Stimulated activated naive B cell treated with anti-CD40 and anti-IgM and Interleukin-4, amounts not matched to agents 10 μg/mL and 1 μg/mL and 100 μg/mL, for 72 hours (primary cell): ENCODE results near the gene ZFHX2.

ENCODE experiments used
- ATAC-seq, 2 donors: fragments of 150-1000 bp; cut with Tn5 transposase; replicated peaks; 2 replicates each; pipeline ENCODE4 v1.10.0; 2021; ENCODE audit warnings: moderate library complexity in 1 of 2
- DNase-seq: peaks from one replicate; pipeline ENCODE4 v3.0.0; 2021
- H3K27ac Mint-ChIP-seq: one replicate; pipeline ENCODE4 v1.8.0; 2022; ENCODE audit warnings: mild to moderate bottlenecking, mixed read lengths
- H3K27me3 Mint-ChIP-seq, 2 donors: one replicate each; pipeline ENCODE4 v1.8.0; 2022; ENCODE audit warnings: mixed read lengths in 2 of 2
- H3K36me3 Mint-ChIP-seq, 2 donors: one replicate each; pipeline ENCODE4 v1.8.0; 2022; ENCODE audit warnings: mixed read lengths in 2 of 2, mild to moderate bottlenecking in 1 of 2
- H3K4me1 Mint-ChIP-seq, 2 donors: one replicate each; pipeline ENCODE4 v1.8.0; 2022; ENCODE audit warnings: mixed read lengths in 2 of 2, mild to moderate bottlenecking in 1 of 2
- H3K4me3 Mint-ChIP-seq, 2 donors: one replicate each; pipeline ENCODE4 v1.8.0; 2022; ENCODE audit warnings: mild to moderate bottlenecking in 2 of 2, mixed read lengths in 2 of 2, moderate library complexity in 1 of 2
- H3K9me3 Mint-ChIP-seq, 2 donors: one replicate each; pipeline ENCODE4 v1.8.0; 2022; ENCODE audit warnings: mixed read lengths in 2 of 2, mild to moderate bottlenecking in 1 of 2

ZFHX2 gene

GRCh38 chr14:23559010-23559925 is 7.7 kb upstream of the ZFHX2 start:
- no peaks in the 10 kb centered on the region for H3K27me3 Mint-ChIP-seq
- ATAC-seq, result no peak
- peaks cover 48 to 72% of the 10 kb centered on the region in 2 donors for H3K4me1 Mint-ChIP-seq
- peak overlapping the region; percentile 84 for H3K27ac Mint-ChIP-seq
- DNase-seq, result no peak
- no peaks in the 10 kb centered on the region for H3K9me3 Mint-ChIP-seq
- peaks cover 33 to 48% of the 10 kb centered on the region in 2 donors for H3K36me3 Mint-ChIP-seq
- no peak overlapping the region for H3K4me3 Mint-ChIP-seq

- Mint-ChIP-seq H3K36me3 (peaks cover 30 to 42% of the 10 kb centered on the region in 2 donors), H3K27ac (peak overlapping the region; percentile 84), H3K4me3 (peak overlapping the region; percentile 14 to 98), H3K4me1 (peaks cover 44 to 72% of the 10 kb centered on the region in 2 donors), H3K27me3 (no peaks in the 10 kb centered on the region), H3K9me3 (no peaks in the 10 kb centered on the region)
- no peak for DNase-seq
- no peak for ATAC-seq
These were observed 6.9 kb upstream of the ZFHX2 start for GRCh38 chr14:23558346-23559009.

- ATAC-seq (no peak), DNase-seq (no peak)
- H3K4me3 Mint-ChIP-seq, result peak overlapping the region; percentile 14 to 98
- peak overlapping the region; percentile 74 for H3K27ac Mint-ChIP-seq
- no peaks in the 10 kb centered on the region for H3K9me3 Mint-ChIP-seq
- peaks cover 27 to 37% of the 10 kb centered on the region in 2 donors for H3K36me3 Mint-ChIP-seq
- H3K4me1 Mint-ChIP-seq, result peaks cover 42 to 67% of the 10 kb centered on the region in 2 donors
- H3K27me3 Mint-ChIP-seq, result no peaks in the 10 kb centered on the region
These were observed 6.4 kb upstream of the ZFHX2 start for GRCh38 chr14:23557946-23558345.

- DNase-seq, result no peak
- H3K36me3 Mint-ChIP-seq, result peaks cover 23 to 33% of the 10 kb centered on the region in 2 donors
- no peaks in the 10 kb centered on the region for H3K9me3 Mint-ChIP-seq
- peak overlapping the region; percentile 47 for H3K27ac Mint-ChIP-seq
- no peaks in the 10 kb centered on the region for H3K27me3 Mint-ChIP-seq
- ATAC-seq, result no peak
- H3K4me3 Mint-ChIP-seq, result peak overlapping the region; percentile 66 to 98
- H3K4me1 Mint-ChIP-seq, result peaks cover 39 to 63% of the 10 kb centered on the region in 2 donors
These were observed 6.0 kb upstream of the ZFHX2 start for GRCh38 chr14:23557521-23557920.

- no peak for ATAC-seq
- H3K4me3 Mint-ChIP-seq, result peak overlapping the region; percentile 98 to 99
- H3K4me1 Mint-ChIP-seq, result peaks cover 38 to 64% of the 10 kb centered on the region in 2 donors
- peaks cover 20 to 33% of the 10 kb centered on the region in 2 donors for H3K36me3 Mint-ChIP-seq
- no peaks in the 10 kb centered on the region for H3K9me3 Mint-ChIP-seq
- DNase-seq, result no peak
- H3K27ac Mint-ChIP-seq, result peak overlapping the region; percentile 98
- no peaks in the 10 kb centered on the region for H3K27me3 Mint-ChIP-seq
These were observed 5.3 kb upstream of the ZFHX2 start for GRCh38 chr14:23556700-23557440.

GRCh38 chr14:23555882-23556699 is 4.5 kb upstream of the ZFHX2 start, which contains the start of gene THTPA:
Gene THTPA (plus strand): TSS chr14:23556271. CDS start chr14:23556758, 487 bp downstream.
- Mint-ChIP-seq H3K4me1 (peaks cover 34 to 61% of the 10 kb centered on the region in 2 donors), H3K4me3 (peak within 1 kb of the TSS; percentile 98 to 99), H3K27me3 (no peaks in the 10 kb centered on the region), H3K27ac (peak within 1 kb of the TSS; percentile 98), H3K9me3 (no peaks in the 10 kb centered on the region), H3K36me3 (peaks cover 14 to 27% of the 10 kb centered on the region in 2 donors)
- ATAC-seq (peak; percentile 81 to 83), DNase-seq (peak; percentile 91)

- H3K36me3 Mint-ChIP-seq, result peaks cover 10 to 21% of the 10 kb centered on the region in 2 donors
- no peak for ATAC-seq
- H3K4me3 Mint-ChIP-seq, result peak overlapping the region; percentile 98 to 99
- no peaks in the 10 kb centered on the region for H3K9me3 Mint-ChIP-seq
- H3K27ac Mint-ChIP-seq, result peak overlapping the region; percentile 98
- no peak for DNase-seq
- H3K27me3 Mint-ChIP-seq, result no peaks in the 10 kb centered on the region
- peaks cover 34 to 56% of the 10 kb centered on the region in 2 donors for H3K4me1 Mint-ChIP-seq
These were observed 3.9 kb upstream of the ZFHX2 start for GRCh38 chr14:23555533-23555881.

GRCh38 chr14:23550812-23551265 is 726 bp downstream of the ZFHX2 start:
- H3K36me3 Mint-ChIP-seq, result no peaks in the 10 kb centered on the region
- peak overlapping the region; percentile 92 for H3K27ac Mint-ChIP-seq
- no peak overlapping the region for H3K4me3 Mint-ChIP-seq
- H3K27me3 Mint-ChIP-seq, result no peaks in the 10 kb centered on the region
- no peaks in the 10 kb centered on the region for H3K9me3 Mint-ChIP-seq
- ATAC-seq (no peak), DNase-seq (no peak)
- H3K4me1 Mint-ChIP-seq, result peaks cover 7 to 11% of the 10 kb centered on the region in 2 donors

GRCh38 chr14:23550131-23550811 is 1.3 kb downstream of the ZFHX2 start:
- DNase-seq (no peak), ATAC-seq (no peak)
- no peak overlapping the region for H3K4me3 Mint-ChIP-seq
- H3K27ac Mint-ChIP-seq, result no peak overlapping the region
- no peaks in the 10 kb centered on the region for H3K9me3 Mint-ChIP-seq
- no peaks in the 10 kb centered on the region for H3K36me3 Mint-ChIP-seq
- H3K27me3 Mint-ChIP-seq, result no peaks in the 10 kb centered on the region
- peaks cover 4 to 9% of the 10 kb centered on the region in 2 donors for H3K4me1 Mint-ChIP-seq

- ATAC-seq, result no peak
- no peak for DNase-seq
- Mint-ChIP-seq H3K27me3 (no peaks in the 10 kb centered on the region), H3K4me1 (peaks cover 5 to 6% of the 10 kb centered on the region in 2 donors), H3K9me3 (no peaks in the 10 kb centered on the region), H3K4me3 (no peak overlapping the region), H3K27ac (no peak overlapping the region), H3K36me3 (peaks cover 0 to 2% of the 10 kb centered on the region in 2 donors)
These were observed 2.9 kb downstream of the ZFHX2 start for GRCh38 chr14:23548351-23549318.

- Mint-ChIP-seq H3K27me3 (no peaks in the 10 kb centered on the region), H3K27ac (no peak overlapping the region), H3K36me3 (peaks cover 0 to 2% of the 10 kb centered on the region in 2 donors)
These were observed 3.6 kb downstream of the ZFHX2 start for GRCh38 chr14:23547924-23548323.

GRCh38 chr14:23546450-23547035 is 5.0 kb downstream of the ZFHX2 start:
- H3K4me3 Mint-ChIP-seq, result no peak overlapping the region
- H3K4me1 Mint-ChIP-seq, result peaks cover 0 to 5% of the 10 kb centered on the region in 2 donors
- no peak overlapping the region for H3K27ac Mint-ChIP-seq
- no peak for ATAC-seq
- H3K27me3 Mint-ChIP-seq, result no peaks in the 10 kb centered on the region
- peaks cover 0 to 5% of the 10 kb centered on the region in 2 donors for H3K36me3 Mint-ChIP-seq
- no peaks in the 10 kb centered on the region for H3K9me3 Mint-ChIP-seq
- DNase-seq, result no peak

More at GRCh38 chr14:23547924-23548323, 3.6 kb downstream of the ZFHX2 start:
- ATAC-seq (no peak), DNase-seq (no peak)
- no peak overlapping the region for H3K4me3 Mint-ChIP-seq
- H3K4me1 Mint-ChIP-seq, result peaks cover 5 to 6% of the 10 kb centered on the region in 2 donors
- H3K9me3 Mint-ChIP-seq, result no peaks in the 10 kb centered on the region
